ENCODE data around the gene SERPINA9.

SERPINA9 gene

GRCh38 chr14:94461526-94462218, 14.3 kb downstream of the SERPINA9 start:
- DNase-seq, result no peak

- no peak for DNase-seq
Measured at GRCh38 chr14:94460631-94461416, 15.2 kb downstream of the SERPINA9 start.

GRCh38 chr14:94458558-94459205, 17.3 kb downstream of the SERPINA9 start:
- no peak for DNase-seq

- DNase-seq, result no peak
Measured at GRCh38 chr14:94458096-94458495, 17.9 kb downstream of the SERPINA9 start.

GRCh38 chr14:94455928-94456327, 20.1 kb downstream of the SERPINA9 start:
- DNase-seq, result no peak

GRCh38 chr14:94451826-94452225, 24.2 kb downstream of the SERPINA9 start:
- DNase-seq, result no peak

- DNase-seq, result no peak
Measured at GRCh38 chr14:94451091-94451771, 24.8 kb downstream of the SERPINA9 start.

GRCh38 chr14:94450722-94451090, 25.3 kb downstream of the SERPINA9 start:
- no peak for DNase-seq

GRCh38 chr14:94449930-94450329, 26.1 kb downstream of the SERPINA9 start:
- no peak for DNase-seq

- no peak for DNase-seq
Measured at GRCh38 chr14:94448071-94448808, 27.8 kb downstream of the SERPINA9 start.

- DNase-seq, result no peak
Measured at GRCh38 chr14:94447206-94447605, 28.8 kb downstream of the SERPINA9 start.

GRCh38 chr14:94446126-94446525, 29.9 kb downstream of the SERPINA9 start:
- no peak for DNase-seq

GRCh38 chr14:94445003-94445402, 31.0 kb downstream of the SERPINA9 start:
- no peak for DNase-seq

- no peak for DNase-seq
Measured at GRCh38 chr14:94441531-94442205, 34.3 kb downstream of the SERPINA9 start.

- no peak for DNase-seq
Measured at GRCh38 chr14:94441130-94441529, 34.9 kb downstream of the SERPINA9 start.

GRCh38 chr14:94439453-94440057, 36.4 kb downstream of the SERPINA9 start:
- no peak for DNase-seq

- DNase-seq, result no peak
Measured at GRCh38 chr14:94428610-94429009, 47.4 kb downstream of the SERPINA9 start.

- no peak for DNase-seq
Measured at GRCh38 chr14:94427016-94427613, 48.9 kb downstream of the SERPINA9 start.

GRCh38 chr14:94426526-94426925, 49.5 kb downstream of the SERPINA9 start:
- DNase-seq, result no peak

GRCh38 chr14:94424371-94424770, 51.6 kb downstream of the SERPINA9 start:
- DNase-seq, result no peak

- peak; percentile 10 for DNase-seq
Measured at GRCh38 chr14:94423453-94424056, 52.4 kb downstream of the SERPINA9 start.

Measured in CD4-positive, alpha-beta T cell treated with Interleukin-4 for 4 hours (primary cell).